Measurements from ENCODE around the gene SLC22A23.

DNA sequence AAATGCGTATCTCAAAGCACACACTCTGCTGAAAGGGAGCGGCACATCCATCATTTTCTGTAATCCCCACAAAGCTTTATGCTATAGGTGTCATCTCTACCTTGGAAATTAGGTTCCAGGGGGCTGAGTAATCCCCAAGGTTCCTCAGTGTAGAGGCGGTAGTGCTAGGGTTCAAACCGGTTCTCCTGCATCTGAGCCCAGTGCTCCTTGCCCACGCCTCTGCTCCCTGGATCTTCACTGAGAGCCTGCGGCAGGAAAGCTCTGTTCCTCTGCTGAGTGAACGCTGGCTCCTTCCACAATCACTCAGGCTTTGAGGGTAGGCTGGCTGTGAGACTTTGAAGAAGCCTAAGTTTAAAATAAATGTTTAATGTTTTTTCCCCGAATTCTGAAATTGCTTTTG, 24.9 kb downstream of the SLC22A23 start:
- TF ChIP-seq, protein P1, sequence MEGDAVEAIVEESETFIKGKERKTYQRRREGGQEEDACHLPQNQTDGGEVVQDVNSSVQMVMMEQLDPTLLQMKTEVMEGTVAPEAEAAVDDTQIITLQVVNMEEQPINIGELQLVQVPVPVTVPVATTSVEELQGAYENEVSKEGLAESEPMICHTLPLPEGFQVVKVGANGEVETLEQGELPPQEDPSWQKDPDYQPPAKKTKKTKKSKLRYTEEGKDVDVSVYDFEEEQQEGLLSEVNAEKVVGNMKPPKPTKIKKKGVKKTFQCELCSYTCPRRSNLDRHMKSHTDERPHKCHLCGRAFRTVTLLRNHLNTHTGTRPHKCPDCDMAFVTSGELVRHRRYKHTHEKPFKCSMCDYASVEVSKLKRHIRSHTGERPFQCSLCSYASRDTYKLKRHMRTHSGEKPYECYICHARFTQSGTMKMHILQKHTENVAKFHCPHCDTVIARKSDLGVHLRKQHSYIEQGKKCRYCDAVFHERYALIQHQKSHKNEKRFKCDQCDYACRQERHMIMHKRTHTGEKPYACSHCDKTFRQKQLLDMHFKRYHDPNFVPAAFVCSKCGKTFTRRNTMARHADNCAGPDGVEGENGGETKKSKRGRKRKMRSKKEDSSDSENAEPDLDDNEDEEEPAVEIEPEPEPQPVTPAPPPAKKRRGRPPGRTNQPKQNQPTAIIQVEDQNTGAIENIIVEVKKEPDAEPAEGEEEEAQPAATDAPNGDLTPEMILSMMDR (IDR thresholded peaks at IDR 0.05): no peak
- TF ChIP-seq ZFX (IDR thresholded peaks at IDR 0.05; ENCODE audit: borderline replicate concordance): no peak

Measured in 22Rv1 (cell line).